ENCODE data around the gene MUCL3.
A peak's percentile ranks its signal among the peaks of the same experiment; 100 is the strongest.

- TF ChIP-seq CTCF (IDR thresholded peaks at IDR 0.05), result peak; percentile 36 to 82 (median 62)
- peak; percentile 85 for TF ChIP-seq POLR2A (IDR thresholded peaks at IDR 0.05)
- peak; percentile 93 for TF ChIP-seq POLR2AphosphoS5 (IDR thresholded peaks at IDR 0.05)
These were observed 26.5 kb upstream of the MUCL3 start, which contains the start of gene VARS2 for GRCh38 chr6:30914076-30914853.

All from prostate gland (tissue), 2 donors.